M059J (cell line): Measurements from ENCODE around the gene ASCL3. TPM values are rescaled to one million over a fixed set of nuclear protein-coding genes. Genes with fewer than 3 reads are reported as not detected.
"Not testable (repeated sequence)": the region's sequence is repeated elsewhere in the genome, so short reads cannot be mapped to it uniquely, and the experiment has no call there.

ENCODE experiments used
- DNase-seq: peaks from one replicate; pipeline ENCODE4 v3.0.0-alpha.2; 2012; ENCODE audit warnings: low read depth
- total RNA-seq: library from RNA; depleted of rRNA; stranded (reverse); fragments of >200 nt; shearing (Covaris generic); gene quantifications from 2 replicates; pipeline ENCODE4 v1.2.3, GENCODE V29; 2014

The ASCL3 gene
- total RNA-seq, 1 experiment from 2014 or later, result not detected

GRCh38 chr11:8947230-8947943 is 4.6 kb upstream of the ASCL3 start:
- no peak for DNase-seq

GRCh38 chr11:8941341-8942103 is 1.3 kb downstream of the ASCL3 start:
- no peak for DNase-seq

- DNase-seq, result no peak
These were observed 5.2 kb downstream of the ASCL3 start for GRCh38 chr11:8937659-8938058.

- no peak for DNase-seq
These were observed 5.7 kb downstream of the ASCL3 start for GRCh38 chr11:8937159-8937558.

GRCh38 chr11:8935789-8936188 is 7.0 kb downstream of the ASCL3 start:
- not testable (repeated sequence) for DNase-seq

GRCh38 chr11:8934742-8935488 is 7.9 kb downstream of the ASCL3 start:
- DNase-seq, result peak; percentile 65

GRCh38 chr11:8933931-8934330 is 8.9 kb downstream of the ASCL3 start:
- DNase-seq, result no peak

GRCh38 chr11:8932564-8933180 is 10.1 kb downstream of the ASCL3 start, which contains the start of gene C11orf16:
C11orf16 (minus strand) TSS chr11:8932947; CDS start chr11:8932308, 639 bp downstream.
- no peak for DNase-seq

GRCh38 chr11:8930456-8931175 is 12.2 kb downstream of the ASCL3 start:
- peak; percentile 57 for DNase-seq

GRCh38 chr11:8928981-8929615 is 13.7 kb downstream of the ASCL3 start:
- peak; percentile 85 for DNase-seq

- DNase-seq, result no peak
These were observed 14.6 kb downstream of the ASCL3 start for GRCh38 chr11:8928205-8928604.

GRCh38 chr11:8927233-8927632 is 15.6 kb downstream of the ASCL3 start:
- DNase-seq, result no peak

GRCh38 chr11:8926236-8926635 is 16.6 kb downstream of the ASCL3 start:
- no peak for DNase-seq

GRCh38 chr11:8925711-8926110 is 17.1 kb downstream of the ASCL3 start:
- no peak for DNase-seq

GRCh38 chr11:8922691-8923090 is 20.1 kb downstream of the ASCL3 start:
- no peak for DNase-seq

- peak; percentile 94 for DNase-seq
These were observed 25.5 kb downstream of the ASCL3 start for GRCh38 chr11:8917157-8917825.

GRCh38 chr11:8914661-8915018 is 28.2 kb downstream of the ASCL3 start:
- DNase-seq, result no peak

- peak; percentile 50 for DNase-seq
These were observed 28.7 kb downstream of the ASCL3 start for GRCh38 chr11:8913961-8914660.

GRCh38 chr11:8911029-8911823 is 31.6 kb downstream of the ASCL3 start, which contains the start of gene AKIP1:
AKIP1 (plus strand) TSS chr11:8911189; CDS start chr11:8911450, 261 bp downstream.
- DNase-seq, result peak; percentile 96
